Measurements from ENCODE around the gene ZC3H10. TPM values are rescaled to one million over a fixed set of nuclear protein-coding genes. Genes with fewer than 3 reads are reported as not detected.
A peak's percentile ranks its signal among the peaks of the same experiment; 100 is the strongest.

Gene ZC3H10
- total and polyA plus RNA-seq, 2 of the 13 experiments (the other 11 are each of a cell fraction or from before 2014, with no cell fraction given) = 0.70 to 2.3 TPM

DNA sequence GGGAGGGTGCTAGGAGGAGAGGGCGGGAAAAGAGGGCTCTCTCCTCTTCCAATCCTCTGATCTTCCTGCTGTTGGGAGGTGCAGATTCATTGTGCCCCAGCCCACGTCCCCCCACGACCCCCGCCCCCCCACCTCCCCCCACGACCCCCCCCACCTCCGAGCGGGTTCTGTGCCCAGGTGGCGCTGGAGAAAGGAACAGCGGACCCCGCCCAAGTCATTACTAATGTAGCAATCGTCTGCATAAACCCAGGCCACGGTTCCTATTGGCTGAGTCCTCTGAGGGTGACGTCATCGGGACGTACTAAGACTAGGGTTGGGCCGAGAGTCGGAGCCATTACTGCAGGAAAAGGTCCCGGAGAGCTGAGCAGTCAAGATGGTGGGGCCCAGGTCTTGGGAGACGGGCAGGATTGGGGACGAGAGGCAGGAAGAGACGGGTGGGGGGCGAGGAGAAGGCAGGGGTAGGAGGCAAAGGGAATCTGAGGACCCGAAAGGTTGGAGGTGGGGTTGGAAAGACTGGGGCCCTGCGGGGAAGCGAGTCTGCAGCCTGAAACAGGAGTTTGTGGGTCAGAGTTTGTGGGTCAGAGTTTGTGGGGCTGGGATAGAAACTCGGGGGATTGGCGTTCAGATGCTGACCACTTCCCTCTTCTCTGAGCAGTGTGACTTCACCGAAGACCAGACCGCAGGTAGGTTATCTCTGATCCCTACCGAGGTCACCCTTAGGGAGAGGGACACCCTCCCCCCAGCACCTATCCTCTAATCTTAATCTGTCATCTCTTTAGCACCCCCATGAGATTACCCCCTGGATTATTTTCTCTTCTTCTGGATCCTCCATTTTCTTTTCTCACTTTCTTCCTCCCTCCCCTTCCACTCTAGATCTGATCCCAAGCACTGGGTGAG lies 40.2 kb downstream of the ZC3H10 start, which contains the start of gene MYL6 (continued):
- TF ChIP-seq ZSCAN9 (CRISPR knock-in tag; IDR thresholded peaks at IDR 0.05; ENCODE audit: borderline replicate concordance) (peak; percentile 45; the same call in 1 of the 2 replicates), ISL2 (CRISPR knock-in tag; IDR thresholded peaks at IDR 0.05) (peak; percentile 40), GABPB1 (CRISPR knock-in tag; IDR thresholded peaks at IDR 0.05) (peak; percentile 38; the same call in 1 of the 2 replicates), ZNF235 (CRISPR knock-in tag; IDR thresholded peaks at IDR 0.05; ENCODE audit: borderline replicate concordance) (peak; percentile 64; the same call in 1 of the 2 replicates), SALL1 (CRISPR knock-in tag; IDR thresholded peaks at IDR 0.05) (peak; percentile 80), ZNF253 (CRISPR knock-in tag; IDR thresholded peaks at IDR 0.05; ENCODE audit: borderline replicate concordance) (peak; percentile 77; the same call in 1 of the 2 replicates), ZNF430 (CRISPR knock-in tag; IDR thresholded peaks at IDR 0.05) (no peak), ZNF263 (CRISPR knock-in tag; IDR thresholded peaks at IDR 0.05) (no peak), NONO (IDR thresholded peaks at IDR 0.05) (no peak), NONO (CRISPR knock-in tag; conservative IDR thresholded peaks at IDR 0.05) (peak; percentile 82; the same call in 1 of the 2 replicates), ZNF83 (CRISPR knock-in tag; IDR thresholded peaks at IDR 0.05; ENCODE audit: borderline replicate concordance) (peak; percentile 24; the same call in 1 of the 2 replicates), CC2D1A (CRISPR knock-in tag; IDR thresholded peaks at IDR 0.05) (no peak), TGIF2 (CRISPR knock-in tag; IDR thresholded peaks at IDR 0.05) (peak; percentile 75; the same call in 1 of the 2 replicates), CEBPG (CRISPR knock-in tag; IDR thresholded peaks at IDR 0.05) (peak; percentile 83), ZZZ3 (CRISPR knock-in tag; IDR thresholded peaks at IDR 0.05; ENCODE audit: borderline replicate concordance) (peak; percentile 31; the same call in 1 of the 2 replicates), ZNF563 (CRISPR knock-in tag; IDR thresholded peaks at IDR 0.05) (0 out of 2 replicates have a peak, but pooled peaks have one; percentile 18), CEBPB (IDR thresholded peaks at IDR 0.05; ENCODE audit: borderline replicate concordance, low read depth, low read length) (peak; percentile 89), KAT2B (IDR thresholded peaks at IDR 0.05; ENCODE audit: borderline replicate concordance, low read depth, low read length) (no peak), SIN3A (IDR thresholded peaks at IDR 0.05; ENCODE audit: borderline replicate concordance, low read depth, low read length) (peak; percentile 56; the same call in 1 of the 2 replicates), NFIC (IDR thresholded peaks at IDR 0.05; ENCODE audit: low read length) (0 out of 2 replicates have a peak, but pooled peaks have one; percentile 32), ZNF674 (CRISPR knock-in tag; IDR thresholded peaks at IDR 0.05; ENCODE audit: low read depth) (no peak), ZFP41 (CRISPR knock-in tag; IDR thresholded peaks at IDR 0.05; ENCODE audit: borderline replicate concordance) (no peak)
- TF ChIP-seq, protein P1, sequence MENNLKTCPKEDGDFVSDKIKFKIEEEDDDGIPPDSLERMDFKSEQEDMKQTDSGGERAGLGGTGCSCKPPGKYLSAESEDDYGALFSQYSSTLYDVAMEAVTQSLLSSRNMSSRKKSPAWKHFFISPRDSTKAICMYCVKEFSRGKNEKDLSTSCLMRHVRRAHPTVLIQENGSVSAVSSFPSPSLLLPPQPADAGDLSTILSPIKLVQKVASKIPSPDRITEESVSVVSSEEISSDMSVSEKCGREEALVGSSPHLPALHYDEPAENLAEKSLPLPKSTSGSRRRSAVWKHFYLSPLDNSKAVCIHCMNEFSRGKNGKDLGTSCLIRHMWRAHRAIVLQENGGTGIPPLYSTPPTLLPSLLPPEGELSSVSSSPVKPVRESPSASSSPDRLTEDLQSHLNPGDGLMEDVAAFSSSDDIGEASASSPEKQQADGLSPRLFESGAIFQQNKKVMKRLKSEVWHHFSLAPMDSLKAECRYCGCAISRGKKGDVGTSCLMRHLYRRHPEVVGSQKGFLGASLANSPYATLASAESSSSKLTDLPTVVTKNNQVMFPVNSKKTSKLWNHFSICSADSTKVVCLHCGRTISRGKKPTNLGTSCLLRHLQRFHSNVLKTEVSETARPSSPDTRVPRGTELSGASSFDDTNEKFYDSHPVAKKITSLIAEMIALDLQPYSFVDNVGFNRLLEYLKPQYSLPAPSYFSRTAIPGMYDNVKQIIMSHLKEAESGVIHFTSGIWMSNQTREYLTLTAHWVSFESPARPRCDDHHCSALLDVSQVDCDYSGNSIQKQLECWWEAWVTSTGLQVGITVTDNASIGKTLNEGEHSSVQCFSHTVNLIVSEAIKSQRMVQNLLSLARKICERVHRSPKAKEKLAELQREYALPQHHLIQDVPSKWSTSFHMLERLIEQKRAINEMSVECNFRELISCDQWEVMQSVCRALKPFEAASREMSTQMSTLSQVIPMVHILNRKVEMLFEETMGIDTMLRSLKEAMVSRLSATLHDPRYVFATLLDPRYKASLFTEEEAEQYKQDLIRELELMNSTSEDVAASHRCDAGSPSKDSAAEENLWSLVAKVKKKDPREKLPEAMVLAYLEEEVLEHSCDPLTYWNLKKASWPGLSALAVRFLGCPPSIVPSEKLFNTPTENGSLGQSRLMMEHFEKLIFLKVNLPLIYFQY (CRISPR knock-in tag; IDR thresholded peaks at IDR 0.05; ENCODE audit: borderline replicate concordance) = no peak
- TF ChIP-seq, protein P2, sequence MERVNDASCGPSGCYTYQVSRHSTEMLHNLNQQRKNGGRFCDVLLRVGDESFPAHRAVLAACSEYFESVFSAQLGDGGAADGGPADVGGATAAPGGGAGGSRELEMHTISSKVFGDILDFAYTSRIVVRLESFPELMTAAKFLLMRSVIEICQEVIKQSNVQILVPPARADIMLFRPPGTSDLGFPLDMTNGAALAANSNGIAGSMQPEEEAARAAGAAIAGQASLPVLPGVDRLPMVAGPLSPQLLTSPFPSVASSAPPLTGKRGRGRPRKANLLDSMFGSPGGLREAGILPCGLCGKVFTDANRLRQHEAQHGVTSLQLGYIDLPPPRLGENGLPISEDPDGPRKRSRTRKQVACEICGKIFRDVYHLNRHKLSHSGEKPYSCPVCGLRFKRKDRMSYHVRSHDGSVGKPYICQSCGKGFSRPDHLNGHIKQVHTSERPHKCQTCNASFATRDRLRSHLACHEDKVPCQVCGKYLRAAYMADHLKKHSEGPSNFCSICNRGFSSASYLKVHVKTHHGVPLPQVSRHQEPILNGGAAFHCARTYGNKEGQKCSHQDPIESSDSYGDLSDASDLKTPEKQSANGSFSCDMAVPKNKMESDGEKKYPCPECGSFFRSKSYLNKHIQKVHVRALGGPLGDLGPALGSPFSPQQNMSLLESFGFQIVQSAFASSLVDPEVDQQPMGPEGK (CRISPR knock-in tag; IDR thresholded peaks at IDR 0.05) = peak; percentile 66; the same call in 1 of the 2 replicates

All from HepG2 (cell line).